CD4-positive, alpha-beta T cell (primary cell): ENCODE data around the gene RPS19. TPM values are rescaled to one million over a fixed set of nuclear protein-coding genes. Genes with fewer than 3 reads are reported as not detected.

Source experiments
- ATAC-seq: fragments of 200-7000 bp; cut with Tn5 transposase; one replicate; pipeline ENCODE4 v1.10.0; 2022; ENCODE audit warnings: mild to moderate bottlenecking; ENCODE audit not compliant: poor library complexity
- CTCF ChIA-PET: fragments of 350-600 bp; sonication (Branson Sonifier 250); formaldehyde crosslinking; loops from one replicate; lab custom pipeline; 2021; ENCODE audit warnings: antibody characterized with exemption, inconsistent platforms; lab: Charles Lee
- POLR2A ChIA-PET: fragments of 350-600 bp; sonication (Branson Sonifier 250); formaldehyde crosslinking; loops from one replicate; lab custom pipeline; 2021; ENCODE audit warnings: antibody characterized with exemption, inconsistent platforms; lab: Charles Lee
- DNase-seq, 14 experiments: peaks; one replicate each; pipeline ENCODE4 v3.0.0-alpha.2; 2013 to 2020; ENCODE audit warnings: mixed read lengths in 2 of 14
- H3K27ac ChIP-seq, 2 donors: one replicate each; pipeline versions ENCODE4 v1.5.1 to v1.7.0; 2013; ENCODE audit warnings: low read length in 2 of 2, low read depth in 1 of 2, mild to moderate bottlenecking in 1 of 2
- H3K27me3 ChIP-seq, 2 experiments: 1 replicate in 1 of 2; 2 replicates in 1 of 2; pipeline versions ENCODE4 v1.6.1 to v1.7.0; 2013; ENCODE audit warnings: low read length in 2 of 2, control low read depth in 1 of 2, mild to moderate bottlenecking in 1 of 2, moderate library complexity in 1 of 2; ENCODE audit not compliant: insufficient read depth in 2 of 2, control insufficient read depth in 1 of 2
- H3K36me3 ChIP-seq: one replicate; pipeline ENCODE4 v1.6.1; 2013; ENCODE audit warnings: low read length, control low read depth; ENCODE audit not compliant: insufficient read depth
- H3K4me1 ChIP-seq: one replicate; pipeline ENCODE4 v1.6.1; 2013; ENCODE audit warnings: low read length, control low read depth; ENCODE audit not compliant: insufficient read depth
- H3K4me3 ChIP-seq: one replicate; pipeline ENCODE4 v1.5.1; 2013; ENCODE audit warnings: mild to moderate bottlenecking, low read length, moderate library complexity
- H3K9me3 ChIP-seq, 2 experiments: 1 replicate in 1 of 2; 2 replicates in 1 of 2; pipeline versions ENCODE4 v1.6.1 to v1.7.0; 2013; ENCODE audit warnings: low read length in 2 of 2, mild to moderate bottlenecking in 2 of 2, control low read depth in 1 of 2, moderate library complexity in 1 of 2; ENCODE audit not compliant: control insufficient read depth in 1 of 2, insufficient read depth in 1 of 2
- H3K27ac Mint-ChIP-seq: one replicate; pipeline ENCODE4 v1.8.0; 2020; ENCODE audit warnings: mixed read lengths
- H3K27me3 Mint-ChIP-seq: one replicate; pipeline ENCODE4 v1.8.0; 2021; ENCODE audit warnings: mixed read lengths
- H3K36me3 Mint-ChIP-seq: one replicate; pipeline ENCODE4 v1.8.0; 2021; ENCODE audit warnings: low read depth, mixed read lengths
- H3K4me1 Mint-ChIP-seq: one replicate; pipeline ENCODE4 v1.8.0; 2021; ENCODE audit warnings: low read depth, mixed read lengths
- H3K4me3 Mint-ChIP-seq: one replicate; pipeline ENCODE4 v1.8.0; 2020; ENCODE audit warnings: mild to moderate bottlenecking, mixed read lengths
- H3K9me3 Mint-ChIP-seq: one replicate; pipeline ENCODE4 v1.8.0; 2020; ENCODE audit warnings: mixed read lengths
- CTCF ChIP-seq: fragments of 200-600 bp; IDR thresholded peaks from one replicate; pipeline ENCODE4 v1.8.0; 2022; ENCODE audit warnings: antibody characterized with exemption, mild to moderate bottlenecking
- intact Hi-C, 2 experiments: fragments of 100-400 bp; cut with DNase I in 1 of 2; cut with micrococcal nuclease in 1 of 2; formaldehyde crosslinking; loops; one replicate each; pipeline versions ENCODE4 v1.15.1 to v1.9.0; 2023 to 2025; cut with DNase I, micrococcal nuclease
- total RNA-seq, 174 experiments: library from RNA in 2 of 174; stranded (reverse) in 2 of 174; gene quantifications; one replicate each; pipeline ENCODE4 v1.2.3 and lab custom pipeline; 2021 to 2026

Gene RPS19
- total RNA-seq, 2 experiments from 2014 or later, result 3,668 to 3,697 TPM

DNA sequence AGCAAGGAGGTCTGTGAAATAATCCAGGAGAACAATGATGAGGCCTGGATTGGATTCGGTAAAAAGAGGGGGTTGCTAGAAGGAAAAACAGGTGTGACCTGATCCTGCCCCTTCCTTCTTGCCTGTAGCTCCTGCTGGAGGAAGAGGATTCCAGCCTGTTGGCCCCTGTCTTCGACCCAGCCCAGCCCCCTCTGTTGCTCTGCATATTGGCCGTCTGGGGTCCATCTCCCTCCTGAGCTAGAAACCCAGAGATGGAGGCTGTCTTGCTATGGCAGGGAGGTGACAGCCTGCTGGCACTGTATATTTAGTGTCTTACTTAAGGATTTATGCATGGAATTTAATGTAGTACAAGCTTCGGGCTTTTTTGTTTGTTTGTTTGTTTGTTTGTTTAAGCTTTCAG lies 8.6 kb upstream of the RPS19 start:
- no peaks in the 10 kb centered on the region for H3K27me3 ChIP-seq
- no peak for ATAC-seq
- H3K9me3 ChIP-seq, result no peaks in the 10 kb centered on the region
- Mint-ChIP-seq H3K4me1 (no peaks in the 10 kb centered on the region), H3K9me3 (no peaks in the 10 kb centered on the region), H3K4me3 (no peak overlapping the region), H3K27ac (no peak overlapping the region), H3K27me3 (peaks cover 13% of the 10 kb centered on the region), H3K36me3 (no peaks in the 10 kb centered on the region)
- TF ChIP-seq CTCF, result no peak
- intact Hi-C loops, result no loop called here
- CTCF ChIA-PET, result no interaction called here
- no peaks in the 10 kb centered on the region for H3K36me3 ChIP-seq
- DNase-seq, result no peak
- POLR2A ChIA-PET, result no interaction called here
- H3K4me3 ChIP-seq, result no peak overlapping the region
- H3K4me1 ChIP-seq, result no peaks in the 10 kb centered on the region
- H3K27ac ChIP-seq, result no peak overlapping the region

GRCh38 chr19:41853344-41853743 lies 6.7 kb upstream of the RPS19 start:
- Mint-ChIP-seq H3K4me3 (no peak overlapping the region), H3K27me3 (peaks cover 13% of the 10 kb centered on the region), H3K27ac (no peak overlapping the region), H3K9me3 (no peaks in the 10 kb centered on the region), H3K36me3 (no peaks in the 10 kb centered on the region), H3K4me1 (no peaks in the 10 kb centered on the region)
- Histone ChIP-seq H3K9me3 (no peaks in the 10 kb centered on the region), H3K27me3 (no peaks in the 10 kb centered on the region), H3K4me3 (no peak overlapping the region), H3K4me1 (no peaks in the 10 kb centered on the region), H3K27ac (no peak overlapping the region), H3K36me3 (no peaks in the 10 kb centered on the region)
- no peak for ATAC-seq
- POLR2A ChIA-PET, result no interaction called here
- TF ChIP-seq CTCF, result no peak
- no peak for DNase-seq
- intact Hi-C loops, result no loop called here
- CTCF ChIA-PET, result interaction anchor here (1.6 kb wide), 1 partner anchor 17 kb away, joined by 4 read pairs; no protein-coding TSS in a partner anchor

- H3K4me3 Mint-ChIP-seq, result no peak overlapping the region
- H3K4me1 Mint-ChIP-seq, result no peaks in the 10 kb centered on the region
- DNase-seq (no peak), ATAC-seq (no peak)
- peaks cover 13% of the 10 kb centered on the region for H3K27me3 Mint-ChIP-seq
- H3K27me3 ChIP-seq, result no peaks in the 10 kb centered on the region
- no peak for TF ChIP-seq CTCF
- CTCF ChIA-PET, result interaction anchor here (1.6 kb wide), 1 partner anchor 18 kb away, joined by 4 read pairs; no protein-coding TSS in a partner anchor
- H3K36me3 Mint-ChIP-seq, result no peaks in the 10 kb centered on the region
- H3K4me3 ChIP-seq, result no peak overlapping the region
- no peak overlapping the region for H3K27ac Mint-ChIP-seq
- H3K36me3 ChIP-seq, result no peaks in the 10 kb centered on the region
- H3K4me1 ChIP-seq, result no peaks in the 10 kb centered on the region
- H3K27ac ChIP-seq, result no peak overlapping the region
- POLR2A ChIA-PET, result no interaction called here
- no peaks in the 10 kb centered on the region for H3K9me3 Mint-ChIP-seq
- H3K9me3 ChIP-seq, result no peaks in the 10 kb centered on the region
- intact Hi-C loops, result no loop called here
These were observed 6.3 kb upstream of the RPS19 start for GRCh38 chr19:41853768-41854167.
